NCI-H1930 (cell line): ENCODE data around the gene TSPO2.

Experiments
- DNase-seq, 2 experiments: peaks; one replicate each; lab custom pipeline; 2025; lab: John Stamatoyannopoulos, UW

Gene TSPO2

DNA sequence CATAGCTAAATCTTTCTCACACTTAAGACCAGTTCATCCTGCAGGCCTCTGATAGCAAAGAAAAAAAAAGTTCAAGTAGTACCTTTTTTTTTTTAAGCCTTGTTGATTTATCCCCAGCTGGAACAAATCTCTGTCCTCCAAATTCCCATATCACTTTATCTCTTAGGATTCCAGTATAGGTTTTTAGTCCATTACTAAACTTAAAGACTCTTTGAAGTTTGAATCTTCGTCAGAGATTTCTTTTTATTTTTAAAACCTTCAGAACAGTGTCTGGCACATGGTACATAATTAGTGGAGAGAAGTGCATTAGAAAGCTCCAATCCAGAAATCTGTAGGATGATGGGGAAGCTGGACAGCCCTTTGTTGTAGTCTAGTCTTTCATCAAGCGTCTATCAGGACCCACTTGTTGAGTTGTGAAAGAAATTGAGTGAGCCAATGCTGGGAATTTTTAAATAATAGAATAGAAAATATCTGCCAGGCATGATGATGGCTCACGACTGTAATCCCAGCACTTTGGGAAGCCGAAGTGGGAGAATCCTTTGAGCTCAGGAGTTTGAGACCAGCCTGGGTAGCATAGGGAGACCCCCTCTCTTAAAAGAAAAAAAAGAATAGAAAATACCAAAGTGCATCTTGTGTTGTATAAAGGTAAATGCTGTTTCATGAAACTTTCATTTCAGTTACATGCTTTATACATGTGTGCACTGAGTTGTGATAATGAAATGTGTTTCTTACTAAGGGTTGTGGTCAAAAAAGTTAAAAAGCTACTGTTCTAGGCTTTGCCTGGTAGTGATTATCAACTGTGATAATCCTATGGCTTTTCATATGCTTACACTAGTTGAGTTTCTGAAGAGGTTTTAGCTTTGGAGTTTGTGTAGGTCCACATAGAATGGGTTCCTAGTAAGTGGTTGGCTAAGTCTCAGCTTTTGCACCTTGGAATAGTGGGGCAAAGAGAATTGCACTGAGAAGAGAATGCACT, 33.7 kb downstream of the TSPO2 start:
- DNase-seq: no peak

DNA sequence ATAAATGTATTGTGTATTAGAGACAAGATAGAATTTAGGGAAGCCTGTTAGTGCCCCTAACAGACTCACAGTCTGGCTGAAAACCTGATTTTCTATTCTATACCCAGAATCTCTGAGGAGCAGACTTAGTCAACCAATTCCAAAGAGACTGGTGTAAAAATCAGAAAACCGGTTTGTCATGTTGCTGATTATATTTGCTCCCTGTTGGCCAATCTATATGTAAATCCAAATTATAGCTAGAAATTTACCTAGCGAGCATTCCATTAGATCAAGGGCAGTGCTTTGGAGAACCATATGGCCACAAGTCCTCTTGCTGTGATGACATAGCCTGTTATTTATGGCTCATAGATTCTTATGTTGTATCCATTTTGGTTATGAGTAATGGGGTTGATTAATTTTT, 35.3 kb downstream of the TSPO2 start:
- no peak for DNase-seq

DNA sequence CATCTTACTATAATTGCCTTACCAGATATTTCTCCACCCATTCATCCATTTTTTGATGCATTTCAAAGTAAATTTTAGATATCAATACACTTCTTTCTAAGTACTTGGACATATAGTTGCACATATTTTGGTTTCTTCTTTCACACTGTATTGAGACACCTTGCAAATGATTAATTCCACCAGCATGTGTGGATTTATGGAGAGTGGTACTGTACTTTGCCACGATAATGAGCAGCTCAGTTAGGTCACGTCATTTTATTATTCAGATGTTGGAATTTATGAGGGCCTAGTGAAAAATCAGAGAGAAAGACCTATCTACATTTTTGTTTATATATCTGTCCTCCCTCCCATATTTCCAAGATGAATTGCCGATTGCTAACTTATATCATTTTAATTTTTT, 35.8 kb downstream of the TSPO2 start:
- no peak for DNase-seq

DNA sequence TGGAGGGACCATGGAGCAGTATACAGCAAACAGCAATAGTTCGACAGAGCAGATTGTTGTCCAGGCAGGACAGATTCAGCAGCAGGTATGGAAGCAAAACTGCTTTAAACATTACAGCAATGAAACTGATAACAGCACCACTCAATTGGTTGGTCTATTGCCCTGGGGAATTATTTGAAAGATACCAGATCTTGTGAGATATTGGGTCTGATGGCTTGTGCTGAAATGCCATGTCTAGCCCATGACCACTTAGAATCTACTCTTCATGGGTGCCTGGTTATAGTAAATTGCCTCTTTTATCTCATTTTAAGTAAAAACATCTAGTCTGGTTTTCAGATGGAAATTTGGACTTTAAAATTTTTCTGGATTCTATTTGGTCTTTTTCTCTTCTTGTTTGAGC, 36.8 kb downstream of the TSPO2 start:
- DNase-seq: no peak

DNA sequence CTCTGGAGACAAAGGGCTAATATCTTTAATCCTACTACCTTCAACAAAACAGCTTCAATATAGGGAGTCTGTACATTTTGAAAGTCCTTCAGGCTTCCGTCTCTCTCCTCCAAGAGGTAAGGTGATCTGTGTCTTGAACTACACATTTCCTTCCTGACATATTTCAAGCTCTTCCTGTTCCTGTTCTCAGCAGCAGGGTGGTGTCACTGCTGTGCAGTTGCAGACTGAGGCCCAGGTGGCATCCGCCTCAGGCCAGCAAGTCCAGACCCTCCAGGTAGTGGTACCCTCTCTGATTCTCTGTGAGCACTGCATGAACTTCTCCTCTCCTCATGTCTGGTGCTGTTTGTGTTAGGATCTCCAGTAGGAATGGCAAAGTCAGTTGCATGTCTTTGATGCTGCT, 38.4 kb downstream of the TSPO2 start:
- no peak for DNase-seq

DNA sequence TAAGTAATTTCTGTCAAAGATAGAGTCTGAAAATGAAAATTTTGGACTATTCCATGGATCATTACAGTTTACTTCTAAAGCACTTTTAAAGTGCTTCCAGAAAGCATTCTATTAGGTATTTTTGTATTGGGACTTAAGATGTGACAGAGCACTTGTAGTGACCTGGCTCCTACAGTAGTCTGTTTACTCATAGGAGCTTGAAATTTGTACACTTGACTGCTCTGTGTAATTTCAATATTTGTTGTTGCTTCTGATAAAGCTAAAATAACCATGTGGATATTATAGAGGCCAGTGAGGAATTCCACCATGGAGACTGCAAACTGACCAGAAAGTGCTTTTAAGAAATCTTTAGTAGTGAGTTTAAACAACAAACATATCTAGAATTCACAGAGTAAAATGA, 40.8 kb downstream of the TSPO2 start:
- no peak for DNase-seq

DNA sequence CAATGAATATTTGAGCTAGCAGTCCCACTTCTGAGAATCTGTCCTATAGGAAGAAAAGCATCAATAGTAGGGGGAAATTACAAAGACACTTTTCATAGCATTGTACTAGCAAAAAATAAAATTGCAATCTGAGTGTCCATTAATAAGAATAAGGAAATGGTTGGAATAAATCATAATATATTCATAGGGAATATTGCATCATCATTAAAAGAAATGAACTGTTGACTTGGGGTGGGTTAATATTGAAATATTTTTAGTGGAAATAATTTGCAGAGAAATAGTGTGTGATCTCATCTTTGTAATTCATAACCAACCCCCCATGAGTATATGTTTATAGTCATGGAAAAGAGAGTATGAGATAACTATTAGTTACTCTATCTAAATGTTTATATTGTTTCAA, 42.9 kb downstream of the TSPO2 start:
- DNase-seq: no peak

DNA sequence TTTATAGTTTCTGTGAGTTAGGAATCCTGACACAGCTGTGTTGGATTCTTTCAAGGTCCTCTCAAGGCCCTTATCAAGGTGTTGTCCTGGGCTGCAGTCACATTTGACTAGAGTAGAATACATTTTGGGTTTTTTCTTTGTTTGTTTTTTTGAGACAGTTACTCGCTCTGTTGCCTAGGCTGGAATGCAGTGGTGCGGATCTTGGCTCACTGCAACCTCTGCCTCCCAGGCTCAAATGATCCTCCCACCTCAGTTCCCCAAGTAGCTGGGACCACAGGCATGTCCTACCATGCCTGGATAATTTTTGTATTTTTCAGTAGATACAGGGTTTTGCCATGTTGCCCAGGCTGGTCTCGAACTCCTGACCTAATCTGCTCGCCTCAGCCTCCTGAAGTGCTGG, 46.2 kb downstream of the TSPO2 start:
- no peak for DNase-seq

DNA sequence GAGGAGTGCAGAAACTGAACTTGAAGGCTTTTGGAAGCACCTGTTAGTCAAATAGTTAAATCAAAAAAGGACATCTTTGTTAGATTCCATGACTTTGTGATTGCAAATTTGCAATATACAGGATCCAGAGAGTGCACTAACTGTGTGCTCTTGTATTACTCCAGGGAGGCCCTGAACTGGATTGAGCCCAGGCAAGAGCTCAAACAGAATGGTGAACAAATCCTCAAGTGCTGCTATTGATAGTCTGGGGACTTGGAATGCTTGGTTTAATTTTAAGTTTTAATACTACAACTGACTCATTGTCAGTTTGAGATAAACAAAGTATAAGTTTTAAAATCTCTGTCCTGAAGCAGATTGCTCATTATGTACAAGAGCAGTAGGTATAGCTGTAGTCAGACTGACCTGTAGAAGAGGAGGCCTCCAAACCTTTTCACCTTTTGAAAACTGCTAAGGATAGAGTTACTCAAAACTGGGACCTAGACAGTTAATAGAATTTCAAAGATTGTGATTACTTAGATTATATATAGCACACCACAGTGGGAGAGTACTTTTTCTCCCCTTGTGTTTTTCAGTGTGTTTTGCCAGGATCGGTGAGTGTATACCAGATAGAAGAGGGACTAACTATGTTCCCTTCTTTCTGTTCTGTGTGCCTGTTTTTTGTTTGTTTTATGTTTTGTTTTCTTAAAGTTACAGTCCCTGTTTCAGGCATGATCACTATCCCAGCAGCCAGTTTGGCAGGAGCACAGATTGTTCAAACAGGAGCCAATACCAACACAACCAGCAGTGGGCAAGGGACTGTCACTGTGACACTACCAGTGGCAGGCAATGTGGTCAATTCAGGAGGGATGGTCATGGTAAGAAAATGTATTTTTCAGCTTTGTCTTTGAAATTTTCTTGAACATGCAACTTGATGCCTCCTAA, 48.8 kb downstream of the TSPO2 start:
- DNase-seq: no peak

DNA sequence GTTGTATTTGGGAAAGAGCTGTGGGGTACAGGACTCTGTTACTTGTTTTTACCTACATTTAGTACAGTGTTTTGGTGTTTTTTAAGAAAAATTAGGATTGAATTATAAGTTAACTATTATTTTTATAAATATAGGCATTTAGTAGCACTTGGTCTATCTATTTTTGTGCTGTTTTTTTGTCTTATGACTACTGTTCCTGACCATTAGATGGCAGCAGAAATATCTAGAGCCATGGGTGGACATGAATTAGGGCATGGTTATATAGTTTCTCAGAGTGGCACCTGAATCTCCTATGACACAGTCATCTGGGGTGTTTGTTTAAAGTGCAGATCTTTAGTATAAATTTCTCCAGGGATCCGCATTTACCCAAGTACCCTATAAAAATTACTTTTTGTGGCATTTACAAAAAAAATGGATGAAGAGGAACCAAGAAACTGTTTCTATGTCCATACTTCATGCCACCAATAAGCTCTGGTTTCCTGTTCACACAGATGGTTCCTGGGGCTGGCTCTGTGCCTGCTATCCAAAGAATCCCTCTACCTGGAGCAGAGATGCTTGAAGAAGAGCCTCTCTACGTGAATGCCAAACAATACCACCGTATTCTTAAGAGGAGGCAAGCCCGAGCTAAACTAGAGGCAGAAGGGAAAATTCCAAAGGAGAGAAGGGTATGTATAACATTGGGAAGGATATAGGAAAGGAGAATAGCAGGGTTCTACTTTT, 50.3 kb downstream of the TSPO2 start:
- no peak for DNase-seq

DNA sequence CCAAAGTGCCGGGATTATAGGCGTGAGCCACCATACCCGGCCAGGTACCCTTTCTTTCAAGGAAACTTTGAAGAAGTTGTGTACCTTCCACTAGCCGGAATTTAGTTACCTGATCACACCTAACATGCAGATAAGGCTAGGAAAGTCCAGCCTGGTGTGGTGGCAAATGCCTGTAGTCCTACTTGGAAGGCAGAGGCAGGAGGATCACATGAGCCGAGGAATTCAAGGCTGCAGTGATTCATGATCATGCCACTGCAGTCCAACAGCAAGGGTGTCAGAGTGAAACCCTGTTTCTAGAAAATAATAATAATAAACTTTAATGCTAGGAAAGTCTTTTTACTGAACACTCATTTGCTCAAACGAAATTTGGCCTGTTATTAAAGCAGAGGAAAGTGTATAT, 51.5 kb downstream of the TSPO2 start:
- no peak for DNase-seq
